Keratinocyte (primary cell): ENCODE data around the gene ATXN10. TPM values are rescaled to one million over a fixed set of nuclear protein-coding genes. Genes with fewer than 3 reads are reported as not detected.

Source experiments
- DNase-seq: peaks from one replicate; pipeline ENCODE4 v3.0.0-alpha.2; 2011; ENCODE audit warnings: low read depth, missing footprints, low spot score
- FAIRE-seq: peaks from 2 replicates; lab custom pipeline; 2011; peaks lifted over from hg19 to GRCh38; lab: Jason Lieb, UNC
- H2AFZ ChIP-seq: 2 replicates; pipeline ENCODE4 v1.6.0; 2012; ENCODE audit warnings: low read length, control low read depth, inconsistent platforms; ENCODE audit not compliant: control insufficient read depth
- H3K27ac ChIP-seq: 2 replicates; pipeline ENCODE4 v1.5.1; 2011; ENCODE audit warnings: low read length; ENCODE audit not compliant: control insufficient read depth, insufficient read depth
- H3K27me3 ChIP-seq: 3 replicates; pipeline ENCODE4 v1.6.0; 2011; ENCODE audit warnings: low read length; ENCODE audit not compliant: control insufficient read depth, insufficient read depth; ENCODE audit errors: extremely low read depth
- H3K36me3 ChIP-seq, 2 experiments: 2 replicates in 1 of 2; 3 replicates in 1 of 2; pipeline ENCODE4 v1.5.1; 2011; ENCODE audit warnings: low read length in 2 of 2, mild to moderate bottlenecking in 1 of 2; ENCODE audit not compliant: control insufficient read depth in 2 of 2, insufficient read depth in 2 of 2; ENCODE audit errors: extremely low read depth in 1 of 2
- H3K4me1 ChIP-seq: 3 replicates; pipeline ENCODE4 v1.5.1; 2011; ENCODE audit warnings: low read length; ENCODE audit not compliant: control insufficient read depth, insufficient read depth; ENCODE audit errors: extremely low read depth
- H3K4me2 ChIP-seq: 3 replicates; pipeline ENCODE4 v1.6.0; 2011; ENCODE audit warnings: low read depth, low read length; ENCODE audit not compliant: control insufficient read depth, insufficient read depth; ENCODE audit errors: extremely low read depth
- H3K4me3 ChIP-seq, 3 experiments: fragments of 200-600 bp in 1 of 3; sonication (generic) in 1 of 3; 2 replicates in 2 of 3; 3 replicates in 1 of 3; pipeline ENCODE4 v1.5.1; 2011 to 2016; ENCODE audit warnings: low read length in 3 of 3, mild to moderate bottlenecking in 3 of 3, control low read depth in 2 of 3, inconsistent platforms in 1 of 3, low read depth in 1 of 3, mixed read lengths in 1 of 3, mixed run types in 1 of 3, moderate library complexity in 1 of 3; ENCODE audit not compliant: control insufficient read depth in 2 of 3, insufficient read depth in 2 of 3; ENCODE audit errors: extremely low read depth in 1 of 3
- H3K79me2 ChIP-seq: 2 replicates; pipeline ENCODE4 v1.6.0; 2012; ENCODE audit warnings: low read length; ENCODE audit not compliant: control insufficient read depth, insufficient read depth
- H3K9ac ChIP-seq: 3 replicates; pipeline ENCODE4 v1.6.0; 2011; ENCODE audit warnings: low read length; ENCODE audit not compliant: control insufficient read depth, insufficient read depth; ENCODE audit errors: extremely low read depth
- H3K9me1 ChIP-seq: 3 replicates; pipeline ENCODE4 v1.6.0; 2011; ENCODE audit warnings: low read length; ENCODE audit not compliant: control insufficient read depth, insufficient read depth; ENCODE audit errors: extremely low read depth
- H3K9me3 ChIP-seq: 2 replicates; pipeline ENCODE4 v1.5.1; 2012; ENCODE audit warnings: low read depth, low read length; ENCODE audit not compliant: control insufficient read depth
- H4K20me1 ChIP-seq: 3 replicates; pipeline ENCODE4 v1.6.0; 2011; ENCODE audit warnings: low read length; ENCODE audit not compliant: control insufficient read depth, insufficient read depth; ENCODE audit errors: extremely low read depth
- EZH2 ChIP-seq: IDR thresholded peaks from one replicate; pipeline ENCODE4 v1.6.1; 2012; ENCODE audit warnings: inconsistent platforms, mild to moderate bottlenecking, low read length, moderate library complexity
- dilution Hi-C: fragments of 300-500 bp; cut with MboI; formaldehyde crosslinking; loops from one replicate; pipeline ENCODE4 v1.7.0; 2020; ENCODE audit warnings: low sequenced_read_pairs; ENCODE audit not compliant: extremely low pct_ligation_motif_present
- polyA plus RNA-seq, 5 experiments: library from polyadenylated mRNA; depleted of rRNA in 3 of 5; stranded (reverse) in 3 of 5; stranded (forward) in 1 of 5; unstranded in 1 of 5; fragments of >200 nt; gene quantifications; 1 replicate in 1 of 5; 2 replicates in 3 of 5; 3 replicates in 1 of 5; pipeline versions ENCODE4 v1.2.1 to v1.2.3, GENCODE V29; 2011 to 2012; ENCODE audit warnings: missing spikeins in 2 of 5, low read depth in 1 of 5, low replicate concordance in 1 of 5
- TF ChIP-seq, protein P1 (sequence below), 3 experiments: IDR thresholded peaks in 1 of 3; conservative IDR thresholded peaks in 1 of 3; optimal IDR thresholded peaks in 1 of 3; 2 replicates in 2 of 3; 3 replicates in 1 of 3; pipeline versions ENCODE3 to v1.5.1; 2011; ENCODE audit warnings: low read length in 3 of 3, mild to moderate bottlenecking in 3 of 3, moderate library complexity in 2 of 3, control low read depth in 1 of 3, inconsistent platforms in 1 of 3; ENCODE audit not compliant: insufficient read depth in 2 of 3; ENCODE audit errors: extremely low read depth in 1 of 3

The ATXN10 gene
- polyA plus RNA-seq, 1 donor (not counting 4 experiments of a cell fraction or from before 2014, with no cell fraction given), result 276 TPM

DNA sequence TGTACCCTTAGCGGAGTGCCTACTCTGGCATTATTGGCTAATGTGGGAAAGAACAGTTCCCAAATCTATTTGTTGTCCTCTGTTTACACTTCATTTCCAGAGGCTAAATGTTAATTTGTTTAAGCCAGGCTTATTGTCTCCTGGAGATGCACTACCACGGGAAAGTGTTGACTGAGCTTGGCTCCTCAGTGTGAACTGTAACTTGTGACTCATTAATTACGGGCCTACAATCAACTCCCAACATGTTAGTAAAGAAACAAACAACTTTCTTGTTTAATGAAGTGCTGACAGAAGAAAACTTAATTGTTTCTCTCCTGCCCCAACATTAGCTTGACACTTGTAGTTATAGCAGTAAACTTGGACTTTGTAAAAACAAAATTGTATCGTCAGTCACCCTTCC lies 130.4 kb downstream of the ATXN10 start:
- Histone ChIP-seq H3K4me3 (no peak overlapping the region), H3K4me1 (peaks cover 25% of the 10 kb centered on the region), H3K9me1 (peaks cover 3% of the 10 kb centered on the region), H3K4me2 (no peak overlapping the region), H3K9me3 (no peaks in the 10 kb centered on the region), H3K27ac (no peak overlapping the region), H3K27me3 (no peaks in the 10 kb centered on the region), H3K79me2 (no peaks in the 10 kb centered on the region), H2AFZ (no peak overlapping the region), H3K9ac (no peak overlapping the region), H3K36me3 (peaks cover 0 to 16% of the 10 kb centered on the region in 2 experiments), H4K20me1 (peaks cover 4% of the 10 kb centered on the region)
- no peak for DNase-seq
- dilution Hi-C loops, result no loop called here
- peak; percentile 20 for FAIRE-seq
- TF ChIP-seq, protein P1, sequence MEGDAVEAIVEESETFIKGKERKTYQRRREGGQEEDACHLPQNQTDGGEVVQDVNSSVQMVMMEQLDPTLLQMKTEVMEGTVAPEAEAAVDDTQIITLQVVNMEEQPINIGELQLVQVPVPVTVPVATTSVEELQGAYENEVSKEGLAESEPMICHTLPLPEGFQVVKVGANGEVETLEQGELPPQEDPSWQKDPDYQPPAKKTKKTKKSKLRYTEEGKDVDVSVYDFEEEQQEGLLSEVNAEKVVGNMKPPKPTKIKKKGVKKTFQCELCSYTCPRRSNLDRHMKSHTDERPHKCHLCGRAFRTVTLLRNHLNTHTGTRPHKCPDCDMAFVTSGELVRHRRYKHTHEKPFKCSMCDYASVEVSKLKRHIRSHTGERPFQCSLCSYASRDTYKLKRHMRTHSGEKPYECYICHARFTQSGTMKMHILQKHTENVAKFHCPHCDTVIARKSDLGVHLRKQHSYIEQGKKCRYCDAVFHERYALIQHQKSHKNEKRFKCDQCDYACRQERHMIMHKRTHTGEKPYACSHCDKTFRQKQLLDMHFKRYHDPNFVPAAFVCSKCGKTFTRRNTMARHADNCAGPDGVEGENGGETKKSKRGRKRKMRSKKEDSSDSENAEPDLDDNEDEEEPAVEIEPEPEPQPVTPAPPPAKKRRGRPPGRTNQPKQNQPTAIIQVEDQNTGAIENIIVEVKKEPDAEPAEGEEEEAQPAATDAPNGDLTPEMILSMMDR (optimal IDR thresholded peaks at IDR 0.05 in 1 of 3, IDR thresholded peaks at IDR 0.05 in 1 of 3, conservative IDR thresholded peaks at IDR 0.05 in 1 of 3; ENCODE audit: extremely low read depth in 1 of 3, insufficient read depth in 2 of 3, low read length in 3 of 3), result no peak
- no peak for TF ChIP-seq EZH2

DNA sequence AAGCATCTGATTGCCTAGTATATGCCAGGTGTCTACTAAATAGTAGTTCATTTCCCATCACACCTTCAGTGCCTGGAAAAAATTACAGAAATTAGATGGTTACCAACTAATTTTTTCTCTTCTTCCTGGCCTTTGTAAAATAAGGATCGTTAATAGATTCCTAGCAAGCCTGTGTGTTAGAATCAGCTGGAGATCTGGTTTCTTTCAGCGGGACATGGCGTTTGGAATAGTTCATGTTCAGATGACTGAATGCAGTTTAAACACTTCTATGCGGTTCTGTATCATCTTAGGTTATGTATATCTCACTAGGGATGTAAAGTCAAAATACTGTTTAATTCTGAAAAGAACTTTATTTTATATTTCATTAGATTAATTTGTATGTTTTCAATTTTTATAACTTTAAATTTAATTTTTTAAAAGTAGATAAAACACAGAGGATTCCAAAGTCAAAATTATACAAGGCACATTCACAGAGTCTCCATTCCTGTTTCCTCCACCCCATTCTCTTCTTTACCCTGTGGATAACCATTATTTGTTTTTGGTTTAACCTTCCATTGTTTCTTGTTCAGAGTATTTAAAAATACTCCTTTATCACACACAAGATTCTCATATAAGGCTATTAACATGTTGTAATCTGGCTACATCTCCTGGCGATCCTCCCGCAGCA lies 132.8 kb downstream of the ATXN10 start:
- no peak for TF ChIP-seq EZH2
- Histone ChIP-seq H3K9ac (no peak overlapping the region), H3K27me3 (no peaks in the 10 kb centered on the region), H3K4me1 (peaks cover 25% of the 10 kb centered on the region), H3K27ac (peak overlapping the region; percentile 50), H3K36me3 (peaks cover 6 to 14% of the 10 kb centered on the region in 2 experiments), H4K20me1 (peaks cover 4% of the 10 kb centered on the region), H3K4me3 (no peak overlapping the region), H3K9me3 (no peaks in the 10 kb centered on the region), H2AFZ (no peak overlapping the region), H3K4me2 (peak overlapping the region; percentile 49), H3K9me1 (peaks cover 3% of the 10 kb centered on the region), H3K79me2 (no peaks in the 10 kb centered on the region)
- no peak for DNase-seq
- dilution Hi-C loops, result no loop called here
- FAIRE-seq, result no peak

DNA sequence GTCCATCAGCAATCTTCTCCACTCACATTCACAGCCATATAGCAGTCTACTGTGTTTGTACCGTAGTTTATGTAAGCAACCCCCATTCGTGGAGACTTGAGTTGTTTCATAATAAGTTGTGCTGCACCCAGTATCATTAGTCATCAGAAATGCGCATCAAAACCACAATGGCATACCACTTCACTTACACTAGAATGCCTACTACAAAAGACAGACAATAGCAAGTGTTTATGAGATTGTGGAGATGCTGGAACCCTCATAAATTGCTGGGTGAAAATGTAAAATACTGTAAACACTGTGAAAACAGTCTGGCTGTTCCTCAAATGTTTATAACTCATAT lies 133.3 kb downstream of the ATXN10 start:
- H3K4me3 ChIP-seq, result no peak overlapping the region
- H3K9me1 ChIP-seq, result peaks cover 3% of the 10 kb centered on the region
- no peaks in the 10 kb centered on the region for H3K27me3 ChIP-seq
- H3K9me3 ChIP-seq, result no peaks in the 10 kb centered on the region
- H3K4me1 ChIP-seq, result peaks cover 25% of the 10 kb centered on the region
- H3K9ac ChIP-seq, result peak overlapping the region; percentile 42
- H2AFZ ChIP-seq, result no peak overlapping the region
- peak overlapping the region; percentile 73 for H3K4me2 ChIP-seq
- no peaks in the 10 kb centered on the region for H3K79me2 ChIP-seq
- peak; percentile 99 for FAIRE-seq
- peak; percentile 69 for DNase-seq
- peaks cover 6 to 14% of the 10 kb centered on the region in 2 experiments for H3K36me3 ChIP-seq
- H4K20me1 ChIP-seq, result peaks cover 4% of the 10 kb centered on the region
- TF ChIP-seq, protein P1 (optimal IDR thresholded peaks at IDR 0.05 in 1 of 3, IDR thresholded peaks at IDR 0.05 in 1 of 3, conservative IDR thresholded peaks at IDR 0.05 in 1 of 3; ENCODE audit: extremely low read depth in 1 of 3, insufficient read depth in 2 of 3, low read length in 3 of 3), result no peak
- no peak for TF ChIP-seq EZH2
- dilution Hi-C loops, result no loop called here
- peak overlapping the region; percentile 81 for H3K27ac ChIP-seq
